ENCODE results near the gene NPIPB2. TPM values are rescaled to one million over a fixed set of nuclear protein-coding genes. Genes with fewer than 3 reads are reported as not detected.
"Not testable (repeated sequence)": the region's sequence is repeated elsewhere in the genome, so short reads cannot be mapped to it uniquely, and the experiment has no call there.

Gene NPIPB2
- total and polyA plus RNA-seq, 12 donors = 1.2 to 8.9 (median 2.4) TPM

DNA sequence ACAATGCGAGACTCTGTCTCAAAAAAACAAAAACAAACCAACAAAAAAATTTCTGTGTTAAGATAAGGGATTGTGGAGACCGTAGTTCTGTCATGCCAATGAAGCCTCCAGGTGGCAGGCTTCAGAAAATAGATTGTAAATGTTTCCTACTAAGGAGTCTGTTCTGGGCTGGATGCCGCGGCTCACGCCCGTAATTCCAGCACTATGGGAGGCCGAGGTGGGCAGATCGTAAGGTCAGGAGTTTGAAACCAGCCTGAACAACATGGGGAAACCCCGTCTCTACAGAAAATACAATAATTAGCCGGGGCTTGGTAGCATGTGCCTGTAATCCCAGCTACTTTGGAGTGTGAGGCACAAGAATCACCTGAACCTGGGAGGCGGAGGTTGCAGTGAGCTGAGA is 30.3 kb upstream of the NPIPB2 start:
- 73 to 81% methylated on average over 11 of the region's 11 CpGs for WGBS, 2 donors
- H3K27me3 ChIP-seq = no peaks in the 10 kb centered on the region
- ATAC-seq (no peak), DNase-seq (no peak)
- peaks cover 0 to 19% (median 0%) of the 10 kb centered on the region in 9 donors for H3K36me3 ChIP-seq
- intact Hi-C loops (cut with DNase I) = loop anchor here in 4 of 10 donors (5.0 to 10.0 kb wide), 2 partner anchors 93 to 95 kb away; no protein-coding TSS in a partner anchor
- no peaks in the 10 kb centered on the region for H3K9me3 ChIP-seq
- no peak overlapping the region for H3K27ac ChIP-seq
- peaks cover 6 to 13% (median 10%) of the 10 kb centered on the region in 9 donors for H3K4me1 ChIP-seq
- no peak overlapping the region for H3K4me3 ChIP-seq
- TF ChIP-seq CTCF (IDR thresholded peaks at IDR 0.05) = peak in 3 of 9 donors; percentile 17 to 41 (median 19)

- not testable (repeated sequence) for H3K27ac ChIP-seq, DNase-seq, H3K4me3 ChIP-seq, ATAC-seq, H3K4me1 ChIP-seq, H3K9me3 ChIP-seq, H3K27me3 ChIP-seq
- WGBS, 2 donors = 94 to 98% methylated on average over 5 of the region's 5 CpGs
- intact Hi-C loops (cut with DNase I) = loop anchor here in 4 of 10 donors (5.0 to 10.0 kb wide), 2 partner anchors 95 to 97 kb away; no protein-coding TSS in a partner anchor
- H3K36me3 ChIP-seq = peaks cover 0 to 19% (median 0%) of the 10 kb centered on the region in 9 donors
These were observed 28.4 kb upstream of the NPIPB2 start for GRCh38 chr16:11970292-11970691.

DNA sequence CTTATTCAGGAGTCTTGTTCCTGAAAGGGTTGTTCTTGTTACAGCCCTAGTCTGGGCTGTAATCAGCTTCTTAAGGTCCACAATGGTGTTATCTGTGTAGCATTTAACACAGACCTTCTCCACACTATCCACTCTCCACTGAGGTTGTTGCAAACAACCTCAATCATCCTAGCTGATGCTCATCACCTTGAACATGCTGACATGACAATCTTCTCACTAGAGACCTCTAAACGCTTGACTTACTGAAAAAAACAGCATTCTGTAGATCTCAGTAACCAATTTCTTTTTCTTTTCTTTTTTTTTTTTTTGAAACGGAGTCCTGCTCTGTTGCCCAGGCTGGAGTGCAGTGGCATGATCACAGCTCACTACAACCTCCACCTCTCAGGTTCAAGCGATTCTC is 26.7 kb upstream of the NPIPB2 start:
- ATAC-seq = no peak
- 86 to 88% methylated on average over 3 of the region's 3 CpGs for WGBS, 2 donors

DNA sequence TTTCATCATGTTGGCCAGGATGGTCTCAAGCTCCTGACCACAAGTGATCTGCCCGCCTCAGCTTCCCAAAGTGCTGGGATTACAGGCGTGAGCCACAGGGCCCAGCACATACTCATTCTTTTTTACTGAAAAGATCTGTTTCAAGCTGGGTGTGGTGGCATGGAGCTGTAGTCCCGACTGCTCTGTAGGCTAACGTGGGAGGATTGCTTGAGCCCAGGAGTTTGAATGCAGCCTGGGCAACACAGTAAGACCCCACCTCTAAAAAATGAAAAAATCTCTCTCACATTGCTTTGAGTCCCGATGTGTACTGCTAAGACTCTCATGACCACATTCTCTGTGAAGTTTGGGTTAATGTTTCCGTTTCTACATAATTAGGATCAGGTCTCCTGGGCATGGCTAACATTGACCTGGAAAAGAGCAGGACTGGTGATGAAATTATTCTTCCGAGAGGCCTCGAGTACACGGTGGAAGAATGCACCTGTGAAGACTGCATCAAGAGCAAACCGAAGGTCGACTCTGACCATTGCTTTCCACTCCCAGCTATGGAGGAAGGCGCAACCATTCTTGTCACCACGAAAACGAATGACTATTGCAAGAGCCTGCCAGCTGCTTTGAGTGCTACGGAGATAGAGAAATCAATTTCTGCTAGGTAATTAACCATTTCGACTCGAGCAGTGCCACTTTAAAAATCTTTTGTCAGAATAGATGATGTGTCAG is 25.5 kb upstream of the NPIPB2 start:
- WGBS, 2 donors = 80 to 85% methylated on average over 17 of the region's 17 CpGs
- H3K27ac ChIP-seq = no peak overlapping the region
- no peak for TF ChIP-seq CTCF (IDR thresholded peaks at IDR 0.05)
- ATAC-seq (no peak), DNase-seq (no peak)
- no peaks in the 10 kb centered on the region for H3K4me1 ChIP-seq
- peaks cover 0 to 5% (median 0%) of the 10 kb centered on the region in 9 donors for H3K36me3 ChIP-seq
- no peaks in the 10 kb centered on the region for H3K9me3 ChIP-seq
- no peaks in the 10 kb centered on the region for H3K27me3 ChIP-seq
- intact Hi-C loops (cut with DNase I) = no loop called here
- H3K4me3 ChIP-seq = no peak overlapping the region

More for the DNA sequence above, 26.7 kb upstream of the NPIPB2 start:
- H3K4me1 ChIP-seq = no peaks in the 10 kb centered on the region
- peaks cover 0 to 12% (median 0%) of the 10 kb centered on the region in 9 donors for H3K36me3 ChIP-seq
- no peaks in the 10 kb centered on the region for H3K9me3 ChIP-seq
- no peak overlapping the region for H3K27ac ChIP-seq
- no peak for TF ChIP-seq CTCF (IDR thresholded peaks at IDR 0.05)
- intact Hi-C loops (cut with DNase I) = no loop called here
- no peak overlapping the region for H3K4me3 ChIP-seq
- H3K27me3 ChIP-seq = no peaks in the 10 kb centered on the region
- DNase-seq = no peak

DNA sequence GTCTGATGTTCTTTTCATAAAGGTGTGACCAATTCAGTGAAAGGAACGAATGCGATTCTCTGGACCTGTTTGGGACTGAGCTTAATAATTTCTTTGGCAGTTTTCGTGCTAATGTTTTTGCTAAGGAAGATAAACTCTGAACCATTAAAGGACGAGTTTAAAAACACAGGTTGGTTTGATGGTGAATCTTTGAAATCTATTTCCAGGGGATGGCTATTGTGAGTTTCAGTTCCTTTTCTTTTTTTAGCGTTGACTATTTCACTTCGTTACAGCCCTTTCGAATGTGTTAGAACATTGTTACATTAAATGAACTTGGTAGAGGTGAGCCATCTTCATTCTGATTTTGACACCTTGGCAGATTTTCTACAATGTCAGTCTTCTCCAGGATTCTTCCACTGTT is 24.3 kb upstream of the NPIPB2 start:
- no peak overlapping the region for H3K4me3 ChIP-seq
- H3K27ac ChIP-seq = no peak overlapping the region
- no peaks in the 10 kb centered on the region for H3K36me3 ChIP-seq
- H3K9me3 ChIP-seq = no peaks in the 10 kb centered on the region
- WGBS, 2 donors = 82 to 89% methylated on average over 7 of the region's 7 CpGs
- ATAC-seq (no peak), DNase-seq (no peak)
- no peak for TF ChIP-seq CTCF (IDR thresholded peaks at IDR 0.05)
- no peaks in the 10 kb centered on the region for H3K27me3 ChIP-seq
- no peaks in the 10 kb centered on the region for H3K4me1 ChIP-seq
- intact Hi-C loops (cut with DNase I) = no loop called here

All from heart right ventricle (tissue), 16 donors.